Fibroblast of skin of left quadriceps (primary cell): ENCODE data around the gene HSPG2.
"Not testable (repeated sequence)": the region's sequence is repeated elsewhere in the genome, so short reads cannot be mapped to it uniquely, and the experiment has no call there.

Experiments used
- DNase-seq, 2 experiments: peaks; one replicate each; pipeline ENCODE4 v3.0.0-alpha.2; 2013; ENCODE audit warnings: low read depth in 2 of 2

HSPG2 gene

GRCh38 chr1:21955501-21956281 lies 18.6 kb upstream of the HSPG2 start:
- DNase-seq: no peak

GRCh38 chr1:21955058-21955457 lies 17.9 kb upstream of the HSPG2 start:
- no peak for DNase-seq

- DNase-seq: no peak
Observed at GRCh38 chr1:21952786-21953520, 15.8 kb upstream of the HSPG2 start.

GRCh38 chr1:21951226-21951870 lies 14.2 kb upstream of the HSPG2 start:
- no peak for DNase-seq

GRCh38 chr1:21950734-21951133 lies 13.6 kb upstream of the HSPG2 start:
- DNase-seq: no peak

- DNase-seq: no peak
Observed at GRCh38 chr1:21946836-21947587, 9.9 kb upstream of the HSPG2 start.

- no peak for DNase-seq
Observed at GRCh38 chr1:21944733-21945073, 7.6 kb upstream of the HSPG2 start.

GRCh38 chr1:21942959-21943640 lies 6.0 kb upstream of the HSPG2 start:
- DNase-seq: not testable (repeated sequence)

GRCh38 chr1:21942464-21942863 lies 5.4 kb upstream of the HSPG2 start:
- no peak for DNase-seq

GRCh38 chr1:21941370-21941769 lies 4.3 kb upstream of the HSPG2 start:
- no peak for DNase-seq

- no peak for DNase-seq
Observed at GRCh38 chr1:21940492-21940891, 3.4 kb upstream of the HSPG2 start.

- DNase-seq: peak; percentile 91 to 94
Observed at GRCh38 chr1:21939650-21940374, 2.7 kb upstream of the HSPG2 start.

- no peak for DNase-seq
Observed at GRCh38 chr1:21938732-21939538, 1.8 kb upstream of the HSPG2 start.

- DNase-seq: peak; percentile 80 to 81
Observed at GRCh38 chr1:21937372-21938121, 437 bp upstream of the HSPG2 start.

- DNase-seq: no peak
Observed at GRCh38 chr1:21936366-21937031, 611 bp downstream of the HSPG2 start.

GRCh38 chr1:21935891-21936365 lies 1.2 kb downstream of the HSPG2 start:
- no peak for DNase-seq

GRCh38 chr1:21935393-21935804 lies 1.7 kb downstream of the HSPG2 start:
- no peak for DNase-seq
